ENCODE results near the gene RIPOR3.

- TF ChIP-seq EZH2phosphoT487 (conservative IDR thresholded peaks at IDR 0.05; ENCODE audit: low read length): no peak
- TF ChIP-seq, protein P1, sequence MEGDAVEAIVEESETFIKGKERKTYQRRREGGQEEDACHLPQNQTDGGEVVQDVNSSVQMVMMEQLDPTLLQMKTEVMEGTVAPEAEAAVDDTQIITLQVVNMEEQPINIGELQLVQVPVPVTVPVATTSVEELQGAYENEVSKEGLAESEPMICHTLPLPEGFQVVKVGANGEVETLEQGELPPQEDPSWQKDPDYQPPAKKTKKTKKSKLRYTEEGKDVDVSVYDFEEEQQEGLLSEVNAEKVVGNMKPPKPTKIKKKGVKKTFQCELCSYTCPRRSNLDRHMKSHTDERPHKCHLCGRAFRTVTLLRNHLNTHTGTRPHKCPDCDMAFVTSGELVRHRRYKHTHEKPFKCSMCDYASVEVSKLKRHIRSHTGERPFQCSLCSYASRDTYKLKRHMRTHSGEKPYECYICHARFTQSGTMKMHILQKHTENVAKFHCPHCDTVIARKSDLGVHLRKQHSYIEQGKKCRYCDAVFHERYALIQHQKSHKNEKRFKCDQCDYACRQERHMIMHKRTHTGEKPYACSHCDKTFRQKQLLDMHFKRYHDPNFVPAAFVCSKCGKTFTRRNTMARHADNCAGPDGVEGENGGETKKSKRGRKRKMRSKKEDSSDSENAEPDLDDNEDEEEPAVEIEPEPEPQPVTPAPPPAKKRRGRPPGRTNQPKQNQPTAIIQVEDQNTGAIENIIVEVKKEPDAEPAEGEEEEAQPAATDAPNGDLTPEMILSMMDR (IDR thresholded peaks at IDR 0.05; ENCODE audit: insufficient read depth, low read length, poor library complexity, severe bottlenecking): no peak
These were observed 42.5 kb upstream of the RIPOR3 start for GRCh38 chr20:50733644-50734349.
